H9 (cell line): Measurements from ENCODE around the gene PAK1. TPM values are rescaled to one million over a fixed set of nuclear protein-coding genes. Genes with fewer than 3 reads are reported as not detected.

Source experiments
- DNase-seq: peaks from one replicate; pipeline ENCODE4 v3.0.0-alpha.2; 2017
- H2AFZ ChIP-seq: one replicate; pipeline ENCODE4 v1.6.1; 2013; ENCODE audit warnings: mild to moderate bottlenecking, low read length, control low read depth, moderate library complexity
- H2AK5ac ChIP-seq: 2 replicates; pipeline ENCODE4 v1.6.1; 2013; ENCODE audit warnings: low read length, control low read depth, mixed read lengths; ENCODE audit not compliant: insufficient read length
- H2BK120ac ChIP-seq: one replicate; pipeline ENCODE4 v1.6.1; 2013; ENCODE audit warnings: low read depth, mild to moderate bottlenecking, low read length, control low read depth, inconsistent platforms; ENCODE audit not compliant: poor library complexity, severe bottlenecking
- H2BK12ac ChIP-seq: 2 replicates; pipeline ENCODE4 v1.6.1; 2013; ENCODE audit warnings: low read length, control low read depth, mixed read lengths, low read depth; ENCODE audit not compliant: insufficient read length
- H2BK15ac ChIP-seq: 2 replicates; pipeline ENCODE4 v1.6.1; 2013; ENCODE audit warnings: low read depth, low read length, control low read depth
- H2BK20ac ChIP-seq: one replicate; pipeline ENCODE4 v1.6.1; 2013; ENCODE audit warnings: low read depth, mild to moderate bottlenecking, low read length, control low read depth, inconsistent platforms; ENCODE audit not compliant: poor library complexity, severe bottlenecking
- H2BK5ac ChIP-seq: 2 replicates; pipeline ENCODE4 v1.6.1; 2013; ENCODE audit warnings: low read length, control low read depth, mixed read lengths; ENCODE audit not compliant: insufficient read length
- H3K14ac ChIP-seq: 2 replicates; pipeline ENCODE4 v1.6.1; 2013; ENCODE audit warnings: low read length, control low read depth; ENCODE audit not compliant: insufficient read depth
- H3K18ac ChIP-seq: 2 replicates; pipeline ENCODE4 v1.6.1; 2013; ENCODE audit warnings: low read depth, mild to moderate bottlenecking, mixed read lengths, low read length, control low read depth; ENCODE audit not compliant: insufficient read length
- H3K23ac ChIP-seq: 2 replicates; pipeline ENCODE4 v1.6.1; 2013; ENCODE audit warnings: low read length, control low read depth, mixed read lengths, low read depth; ENCODE audit not compliant: insufficient read length
- H3K23me2 ChIP-seq: 2 replicates; pipeline ENCODE4 v1.6.1; 2013; ENCODE audit warnings: low read depth, mild to moderate bottlenecking, mixed read lengths, low read length, control low read depth; ENCODE audit not compliant: insufficient read length, poor library complexity, severe bottlenecking
- H3K27ac ChIP-seq: 2 replicates; pipeline ENCODE4 v1.5.1; 2013; ENCODE audit warnings: low read length, control low read depth, mixed read lengths, low read depth; ENCODE audit not compliant: insufficient read length
- H3K27me3 ChIP-seq: 2 replicates; pipeline ENCODE4 v1.6.1; 2013; ENCODE audit warnings: low read length, control low read depth, inconsistent platforms; ENCODE audit not compliant: insufficient read depth
- H3K4ac ChIP-seq: 2 replicates; pipeline ENCODE4 v1.6.1; 2013; ENCODE audit warnings: low read depth, mild to moderate bottlenecking, control low read depth, inconsistent platforms, low read length, moderate library complexity
- H3K4me1 ChIP-seq: 2 replicates; pipeline ENCODE4 v1.6.1; 2013; ENCODE audit warnings: low read length, control low read depth, inconsistent platforms; ENCODE audit not compliant: insufficient read depth
- H3K4me2 ChIP-seq: 2 replicates; pipeline ENCODE4 v1.6.1; 2013; ENCODE audit warnings: low read length, control low read depth, mixed read lengths; ENCODE audit not compliant: insufficient read length, insufficient read depth
- H3K56ac ChIP-seq: 2 replicates; pipeline ENCODE4 v1.6.1; 2013; ENCODE audit warnings: low read depth, mild to moderate bottlenecking, mixed read lengths, low read length, control low read depth; ENCODE audit not compliant: insufficient read length
- H3K79me1 ChIP-seq: 2 replicates; pipeline ENCODE4 v1.6.1; 2013; ENCODE audit warnings: low read depth, mild to moderate bottlenecking, moderate library complexity, low read length, control low read depth, inconsistent platforms; ENCODE audit not compliant: insufficient read depth, poor library complexity, severe bottlenecking
- H3K79me2 ChIP-seq: 2 replicates; pipeline ENCODE4 v1.6.1; 2013; ENCODE audit warnings: low read length, control low read depth, inconsistent platforms; ENCODE audit not compliant: insufficient read depth
- H3K9ac ChIP-seq: 2 replicates; pipeline ENCODE4 v1.6.1; 2013; ENCODE audit warnings: low read length, control low read depth, mixed read lengths; ENCODE audit not compliant: insufficient read length; ENCODE audit errors: extremely low read depth
- H3K9me3 ChIP-seq: one replicate; pipeline ENCODE4 v1.6.1; 2013; ENCODE audit warnings: low read depth, low read length, inconsistent platforms; ENCODE audit not compliant: control insufficient read depth
- H3T11ph ChIP-seq: one replicate; pipeline ENCODE4 v1.6.1; 2013; ENCODE audit warnings: mild to moderate bottlenecking, low read length, control low read depth, inconsistent platforms
- H4K20me1 ChIP-seq: one replicate; pipeline ENCODE4 v1.6.1; 2013; ENCODE audit not compliant: control insufficient read depth, insufficient read length, insufficient read depth
- H4K5ac ChIP-seq: 2 replicates; pipeline ENCODE4 v1.6.1; 2013; ENCODE audit warnings: low read depth, mild to moderate bottlenecking, mixed read lengths, low read length, control low read depth; ENCODE audit not compliant: insufficient read length
- H4K8ac ChIP-seq: replicated peaks from 2 replicates; pipeline ENCODE4 v1.6.1; 2013; ENCODE audit warnings: low read length, control low read depth, mixed read lengths, low read depth; ENCODE audit not compliant: insufficient read length
- H4K91ac ChIP-seq: 2 replicates; pipeline ENCODE4 v1.6.1; 2013; ENCODE audit warnings: low read depth, mild to moderate bottlenecking, moderate library complexity, mixed read lengths, low read length, control low read depth; ENCODE audit not compliant: insufficient read length
- H3K27ac Mint-ChIP-seq, 3 experiments: 2 replicates in 2 of 3; 3 replicates in 1 of 3; pipeline ENCODE4 v1.8.0; 2020 to 2021; ENCODE audit warnings: mixed read lengths in 3 of 3, mild to moderate bottlenecking in 1 of 3, moderate library complexity in 1 of 3
- H3K27me3 Mint-ChIP-seq: 2 replicates; pipeline ENCODE4 v1.8.0; 2021; ENCODE audit warnings: low read depth, mild to moderate bottlenecking, moderate library complexity, mixed read lengths
- H3K36me3 Mint-ChIP-seq, 3 experiments: 2 replicates in 2 of 3; 3 replicates in 1 of 3; pipeline ENCODE4 v1.8.0; 2020 to 2021; ENCODE audit warnings: low read depth in 3 of 3, mixed read lengths in 3 of 3; ENCODE audit not compliant: insufficient read depth in 1 of 3
- H3K4me1 Mint-ChIP-seq, 2 experiments: 2 replicates each; pipeline ENCODE4 v1.8.0; 2020; ENCODE audit warnings: mixed read lengths in 2 of 2
- H3K4me3 Mint-ChIP-seq, 2 experiments: 2 replicates in 1 of 2; 3 replicates in 1 of 2; pipeline ENCODE4 v1.8.0; 2020 to 2021; ENCODE audit warnings: mild to moderate bottlenecking in 2 of 2, mixed read lengths in 2 of 2, moderate library complexity in 1 of 2
- H3K9me3 Mint-ChIP-seq, 2 experiments: 2 replicates in 1 of 2; 3 replicates in 1 of 2; pipeline ENCODE4 v1.8.0; 2020; ENCODE audit warnings: mild to moderate bottlenecking in 2 of 2, mixed read lengths in 2 of 2, moderate library complexity in 1 of 2
- WGBS: extraction: QIAGEN DNeasy Blood & Tissue Kit; methylation state at CpG from one replicate; pipeline ENCODE4 v1.1.7; 2013; ENCODE audit warnings: missing lambda C conversion rate, low lambda C conversion rate, mixed read lengths; ENCODE audit not compliant: insufficient read length; ENCODE audit errors: extremely low coverage; 5-methylcytosine and 5-hydroxymethylcytosine counted together
- total RNA-seq: library from RNA; stranded (reverse); gene quantifications from 2 replicates; pipeline ENCODE4 v1.2.1, GENCODE V29; 2021
- TF ChIP-seq, protein P1 (sequence below): fragments of 200-600 bp; sonication (generic); conservative IDR thresholded peaks from 3 replicates; pipeline ENCODE4 v1.8.0; 2021; ENCODE audit warnings: antibody characterized with exemption, mild to moderate bottlenecking

Gene PAK1
- total RNA-seq, 1 experiment from 2014 or later: 122 TPM

DNA sequence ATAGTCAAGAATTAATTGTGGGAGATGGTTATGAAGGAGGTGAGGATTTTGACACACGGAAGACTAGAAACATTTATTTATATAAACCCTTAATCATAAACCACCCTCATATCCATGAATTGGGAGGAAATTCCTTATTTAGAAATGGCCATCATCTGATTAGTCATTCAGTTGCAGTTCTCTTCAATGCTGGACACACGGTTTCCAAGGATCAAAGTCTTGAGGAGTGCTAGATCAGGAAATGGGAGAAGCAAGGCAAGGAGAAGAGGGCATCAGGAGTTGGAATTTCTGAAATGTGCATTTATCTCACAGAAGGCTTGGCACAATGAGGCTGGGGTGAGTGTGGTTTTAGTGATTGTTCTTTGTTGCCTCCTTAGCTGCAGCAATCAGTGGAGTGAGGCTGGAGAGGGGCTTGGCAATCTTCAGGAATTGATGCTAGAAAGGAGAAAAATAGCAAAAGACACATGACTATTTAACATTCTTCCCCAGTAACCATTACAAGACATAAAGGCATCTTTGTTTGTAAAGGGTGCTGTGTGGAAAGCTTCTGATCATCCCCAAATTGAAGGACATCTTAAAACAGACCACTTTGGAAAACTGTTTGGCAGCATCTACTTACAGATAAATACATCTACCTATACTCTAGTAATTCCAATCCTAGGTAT is 150.8 kb downstream of the PAK1 start:
- H3K36me3 Mint-ChIP-seq: peaks cover 17 to 36% (median 18%) of the 10 kb centered on the region in 3 experiments; a peak in 6 of 7 replicates

More for the DNA sequence above, 150.8 kb downstream of the PAK1 start:
- H3K27me3 Mint-ChIP-seq: no peaks in the 10 kb centered on the region
- Histone ChIP-seq H4K5ac (no peak overlapping the region), H2BK12ac (no peak overlapping the region), H2AFZ (no peak overlapping the region), H3K4me1 (no peaks in the 10 kb centered on the region), H2AK5ac (no peak overlapping the region), H4K91ac (no peak overlapping the region), H3K27ac (no peak overlapping the region), H3K27me3 (no peaks in the 10 kb centered on the region), H2BK15ac (no peak overlapping the region), H4K20me1 (no peaks in the 10 kb centered on the region), H3K18ac (no peak overlapping the region), H3K23ac (no peak overlapping the region), H3K4ac (no peak overlapping the region), H3K9me3 (no peaks in the 10 kb centered on the region), H2BK20ac (no peak overlapping the region), H3T11ph (no peak overlapping the region), H2BK120ac (no peak overlapping the region), H4K8ac (no peak overlapping the region), H3K79me2 (no peaks in the 10 kb centered on the region), H3K9ac (no peak overlapping the region), H3K23me2 (no peaks in the 10 kb centered on the region), H2BK5ac (no peak overlapping the region), H3K14ac (no peak overlapping the region), H3K4me2 (no peak overlapping the region), H3K56ac (no peak overlapping the region), H3K79me1 (no peaks in the 10 kb centered on the region)
- no CpG with 5 or more reads among the region's 2 CpGs for WGBS
- no peak overlapping the region for H3K4me3 Mint-ChIP-seq
- H3K4me1 Mint-ChIP-seq: no peaks in the 10 kb centered on the region
- no peak overlapping the region for H3K27ac Mint-ChIP-seq
- no peak for DNase-seq
- TF ChIP-seq, protein P1, sequence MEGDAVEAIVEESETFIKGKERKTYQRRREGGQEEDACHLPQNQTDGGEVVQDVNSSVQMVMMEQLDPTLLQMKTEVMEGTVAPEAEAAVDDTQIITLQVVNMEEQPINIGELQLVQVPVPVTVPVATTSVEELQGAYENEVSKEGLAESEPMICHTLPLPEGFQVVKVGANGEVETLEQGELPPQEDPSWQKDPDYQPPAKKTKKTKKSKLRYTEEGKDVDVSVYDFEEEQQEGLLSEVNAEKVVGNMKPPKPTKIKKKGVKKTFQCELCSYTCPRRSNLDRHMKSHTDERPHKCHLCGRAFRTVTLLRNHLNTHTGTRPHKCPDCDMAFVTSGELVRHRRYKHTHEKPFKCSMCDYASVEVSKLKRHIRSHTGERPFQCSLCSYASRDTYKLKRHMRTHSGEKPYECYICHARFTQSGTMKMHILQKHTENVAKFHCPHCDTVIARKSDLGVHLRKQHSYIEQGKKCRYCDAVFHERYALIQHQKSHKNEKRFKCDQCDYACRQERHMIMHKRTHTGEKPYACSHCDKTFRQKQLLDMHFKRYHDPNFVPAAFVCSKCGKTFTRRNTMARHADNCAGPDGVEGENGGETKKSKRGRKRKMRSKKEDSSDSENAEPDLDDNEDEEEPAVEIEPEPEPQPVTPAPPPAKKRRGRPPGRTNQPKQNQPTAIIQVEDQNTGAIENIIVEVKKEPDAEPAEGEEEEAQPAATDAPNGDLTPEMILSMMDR: no peak
- no peaks in the 10 kb centered on the region for H3K9me3 Mint-ChIP-seq
